GM21717 (cell line): ENCODE data around the gene HNRNPA0.

Source experiments
- ATAC-seq: cut with Tn5 transposase; IDR thresholded peaks from one replicate; pipeline ENCODE4 v1.9.1; 2021; ENCODE audit warnings: mild to moderate bottlenecking, moderate library complexity; ENCODE audit not compliant: unreplicated experiment

Gene HNRNPA0

GRCh38 chr5:137754961-137755762 lies 999 bp upstream of the HNRNPA0 start:
- ATAC-seq: no peak

DNA sequence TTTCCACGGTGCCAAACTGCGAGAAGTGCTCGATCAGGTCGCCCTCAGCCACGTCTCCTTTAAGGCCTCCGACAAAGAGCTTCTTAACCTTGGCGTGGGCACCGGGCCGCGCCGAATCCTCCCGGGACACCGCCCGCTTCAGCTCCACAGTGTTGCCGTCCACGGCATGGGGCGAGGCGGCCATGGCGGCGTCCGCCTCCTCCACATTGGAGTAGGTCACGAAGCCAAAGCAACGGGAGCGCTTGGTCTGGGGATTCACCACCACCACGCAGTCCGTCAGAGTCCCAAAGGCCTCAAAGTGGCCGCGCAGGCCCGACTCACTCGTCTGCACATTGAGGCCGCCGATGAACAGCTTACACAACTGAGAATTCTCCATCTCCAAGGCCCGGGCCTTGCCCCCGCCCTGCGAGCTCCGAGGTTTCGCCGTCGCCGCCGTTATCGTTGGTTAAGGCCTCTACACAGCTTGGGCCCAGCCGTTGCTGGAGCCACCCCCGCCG lies 424 bp downstream of the HNRNPA0 start:
- ATAC-seq: peak; percentile 24

DNA sequence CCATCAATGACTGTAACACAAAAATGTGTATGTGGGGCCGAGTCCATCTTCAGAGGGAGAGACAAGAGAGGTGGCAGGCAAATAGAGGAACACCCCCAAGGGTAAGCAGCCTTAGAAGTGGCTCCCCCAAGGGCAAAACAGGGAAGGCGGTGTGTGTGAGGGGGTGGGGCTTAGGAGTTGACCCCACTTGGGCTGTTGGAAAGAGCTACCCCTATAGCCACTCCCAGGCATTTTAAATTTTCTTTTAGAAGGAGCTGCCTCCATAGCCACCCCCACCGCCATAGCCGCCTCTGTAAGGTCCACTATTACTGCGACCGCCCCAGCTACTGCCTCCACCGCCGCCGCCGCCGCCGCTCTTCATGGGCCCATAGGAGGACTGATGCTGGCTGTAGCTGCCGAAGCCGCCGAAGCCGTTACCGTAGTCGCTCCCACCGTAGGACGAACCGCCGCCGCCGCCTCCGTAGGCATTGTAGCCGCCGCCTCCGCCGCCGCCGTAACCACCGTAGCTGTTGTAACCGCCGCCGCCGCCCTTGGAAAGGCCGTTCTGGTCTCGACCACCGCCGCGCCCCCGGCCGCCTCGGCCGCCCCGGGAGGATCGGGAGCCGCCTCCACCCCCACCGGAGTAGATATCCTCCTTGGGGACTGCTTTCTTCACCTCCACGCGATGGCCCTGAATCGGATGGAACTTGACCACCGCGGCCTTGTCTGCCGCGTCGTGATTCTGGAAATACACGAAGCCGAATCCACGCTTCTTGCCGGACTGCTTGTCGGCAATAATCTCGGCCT lies 1.1 kb downstream of the HNRNPA0 start:
- no peak for ATAC-seq

DNA sequence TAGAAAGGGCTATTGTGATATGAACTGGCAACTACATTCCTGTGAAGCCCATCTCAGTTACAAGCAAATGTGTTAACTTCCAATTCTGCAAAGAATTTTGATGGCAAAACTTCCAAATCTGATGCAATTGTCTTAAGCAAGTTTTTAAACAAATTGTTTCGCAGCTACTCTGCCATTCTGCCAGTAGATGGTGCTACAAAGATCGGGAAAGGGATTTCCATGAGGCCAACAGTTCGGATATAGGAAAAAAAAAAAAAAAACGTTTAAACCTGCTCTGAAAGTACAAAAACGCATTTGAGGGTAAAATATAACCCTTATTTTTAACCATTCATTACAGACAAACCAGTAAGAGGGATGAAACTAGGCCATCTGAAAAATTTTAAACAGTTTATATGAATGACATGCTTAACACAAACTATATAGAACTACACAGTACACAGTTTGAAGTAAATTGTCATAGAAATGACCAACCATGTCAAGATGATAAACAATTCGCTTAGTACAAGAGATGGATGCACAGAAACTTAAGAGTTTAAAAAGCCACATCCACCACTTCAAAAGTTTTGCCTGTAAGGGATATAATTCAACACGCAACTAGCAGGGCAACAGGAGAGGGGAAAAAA lies 2.2 kb downstream of the HNRNPA0 start:
- ATAC-seq: no peak

GRCh38 chr5:137750436-137750835 lies 3.7 kb downstream of the HNRNPA0 start:
- no peak for ATAC-seq

GRCh38 chr5:137747848-137748247 lies 6.3 kb downstream of the HNRNPA0 start:
- ATAC-seq: no peak

DNA sequence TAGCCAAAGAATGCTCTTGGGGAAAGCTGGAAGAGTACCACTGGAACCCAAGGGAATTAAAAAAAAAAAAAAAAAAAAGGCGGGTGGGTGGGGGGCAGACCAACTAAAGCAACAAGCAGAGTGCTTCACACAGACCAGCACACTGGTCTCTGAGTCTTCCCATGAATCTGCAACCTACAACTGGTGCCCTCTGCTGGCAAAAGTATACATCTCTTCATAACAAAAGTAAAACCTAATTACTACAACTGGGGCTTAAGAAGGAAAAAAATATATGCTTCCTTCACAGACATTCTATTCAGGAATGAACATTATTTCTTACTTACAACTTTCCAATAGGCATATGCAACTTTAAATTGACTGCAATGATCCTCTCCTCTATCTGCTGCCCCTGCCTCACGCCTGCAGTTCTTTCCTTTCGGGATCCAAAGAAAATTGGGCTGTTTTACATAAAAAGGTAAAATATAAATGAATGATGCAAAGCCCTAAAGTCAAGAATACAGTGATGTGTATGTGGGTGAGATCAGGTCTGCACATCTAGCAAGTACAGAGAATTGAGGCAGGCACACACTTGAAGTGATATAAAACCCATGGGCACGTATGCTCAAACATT lies 11.0 kb downstream of the HNRNPA0 start:
- ATAC-seq: peak; percentile 68

DNA sequence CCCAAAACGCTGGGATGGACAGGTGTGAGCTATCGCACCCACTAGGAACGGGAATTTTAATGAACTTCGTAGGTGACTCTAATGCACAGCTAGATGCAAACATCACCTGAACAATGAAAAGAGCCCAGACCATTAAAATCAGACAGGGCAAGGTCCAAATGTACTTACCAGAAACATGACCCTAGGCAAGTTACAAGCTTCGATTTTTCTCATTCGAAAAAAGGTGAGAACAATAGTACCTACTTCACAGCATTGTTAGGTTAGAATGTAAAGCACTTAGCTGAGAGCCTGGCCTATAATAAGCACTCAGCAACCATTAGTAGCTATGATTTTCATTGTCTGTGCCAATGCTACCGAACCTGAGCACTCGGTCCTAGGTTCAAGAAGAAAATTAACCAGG lies 12.4 kb downstream of the HNRNPA0 start:
- ATAC-seq: no peak

DNA sequence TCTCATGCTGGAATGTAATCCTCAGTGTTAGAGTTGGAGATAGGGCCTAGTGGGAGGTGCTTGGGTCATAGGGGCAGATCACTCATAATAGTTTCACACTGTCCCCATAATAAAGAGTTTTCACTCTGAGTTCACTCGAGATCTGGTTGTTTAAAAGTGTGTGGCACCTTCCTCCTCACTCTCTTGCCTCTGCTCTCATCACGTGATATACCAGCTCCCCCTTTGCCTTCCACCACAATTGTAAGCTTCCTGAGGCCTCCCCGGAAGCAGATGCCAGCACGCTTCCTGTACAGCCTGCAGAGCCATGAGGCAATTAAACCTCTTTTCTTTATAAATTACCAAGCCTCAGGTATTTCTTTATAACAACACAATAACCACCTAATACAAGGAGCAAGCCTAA lies 14.4 kb downstream of the HNRNPA0 start:
- ATAC-seq: no peak

DNA sequence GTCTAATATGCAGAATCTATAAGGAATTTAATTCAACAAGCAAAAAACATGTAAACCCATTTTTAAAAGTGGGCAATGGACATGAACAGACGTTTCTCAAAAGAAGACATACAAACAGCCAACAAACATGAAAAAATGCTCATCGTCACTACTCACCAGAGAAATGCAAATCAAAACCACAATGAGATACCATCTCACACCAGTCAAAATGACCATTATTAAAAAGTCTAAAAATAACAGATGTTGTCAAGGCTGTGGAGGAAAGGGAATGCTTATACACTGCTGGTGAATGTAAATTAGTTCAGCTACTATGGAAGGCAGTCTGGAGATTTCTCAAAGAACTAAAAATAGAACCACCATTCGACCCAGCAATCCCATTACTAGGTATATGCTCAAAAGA lies 15.2 kb downstream of the HNRNPA0 start:
- ATAC-seq: no peak

GRCh38 chr5:137737349-137738131 lies 16.6 kb downstream of the HNRNPA0 start:
- ATAC-seq: peak; percentile 35

- ATAC-seq: no peak
These were observed 17.7 kb downstream of the HNRNPA0 start for GRCh38 chr5:137736496-137736895.

GRCh38 chr5:137735555-137736284 lies 18.4 kb downstream of the HNRNPA0 start, which contains the start of gene KLHL3:
KLHL3 (minus strand) TSS chr5:137736089; CDS start chr5:137735646, 443 bp downstream.
- ATAC-seq: peak; percentile 67

GRCh38 chr5:137734962-137735554 lies 19.1 kb downstream of the HNRNPA0 start:
- ATAC-seq: peak; percentile 28

- no peak for ATAC-seq
These were observed 19.8 kb downstream of the HNRNPA0 start for GRCh38 chr5:137734331-137734730.

- ATAC-seq: no peak
These were observed 20.2 kb downstream of the HNRNPA0 start for GRCh38 chr5:137733922-137734321.

DNA sequence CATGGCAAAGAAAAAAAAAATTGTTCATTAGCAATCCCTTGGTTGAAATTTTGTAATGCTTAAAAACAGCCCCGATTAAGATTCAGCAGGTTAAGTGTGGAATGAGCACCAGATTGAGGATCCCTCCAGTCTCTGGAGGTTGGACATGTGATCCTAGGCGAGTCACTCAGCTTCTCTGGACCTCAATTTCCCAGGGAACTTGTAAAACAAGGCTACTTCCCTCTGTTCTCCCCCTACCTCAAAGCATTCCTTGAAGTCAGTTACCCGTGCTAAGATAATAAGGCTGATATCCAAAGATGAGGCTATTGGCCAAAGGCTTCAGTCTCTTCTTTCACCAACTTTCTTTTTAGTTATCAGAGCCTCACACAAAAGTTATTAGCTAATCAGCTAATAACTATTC lies 21.2 kb downstream of the HNRNPA0 start:
- ATAC-seq: no peak

DNA sequence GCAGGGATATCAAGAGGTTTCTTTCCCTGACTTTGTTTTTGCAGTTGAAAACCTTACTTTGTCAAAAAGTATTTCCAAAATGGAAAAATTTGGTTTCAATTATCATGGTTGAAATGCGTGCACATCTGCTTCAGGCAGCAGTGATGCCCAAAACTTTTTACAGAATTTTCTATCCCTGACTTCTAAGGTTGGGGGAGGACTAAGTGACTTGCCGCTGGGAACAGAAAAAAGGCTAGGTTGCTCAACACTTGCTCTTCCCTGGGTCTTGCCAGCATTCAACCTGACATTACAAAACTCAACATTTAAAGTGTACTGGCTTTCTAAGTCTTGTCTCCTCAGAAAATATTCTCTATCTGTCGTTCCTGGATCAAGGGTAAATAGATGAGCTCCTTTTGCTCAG lies 23.0 kb downstream of the HNRNPA0 start:
- ATAC-seq: no peak

- no peak for ATAC-seq
These were observed 23.8 kb downstream of the HNRNPA0 start for GRCh38 chr5:137730336-137730735.
